GM18861 (cell line): ENCODE results near the gene GAB2.
"Not testable (repeated sequence)": the region's sequence is repeated elsewhere in the genome, so short reads cannot be mapped to it uniquely, and the experiment has no call there.

Experiments used
- ATAC-seq: cut with Tn5 transposase; IDR thresholded peaks from one replicate; pipeline ENCODE4 v1.9.1; 2021; ENCODE audit not compliant: unreplicated experiment

The GAB2 gene

DNA sequence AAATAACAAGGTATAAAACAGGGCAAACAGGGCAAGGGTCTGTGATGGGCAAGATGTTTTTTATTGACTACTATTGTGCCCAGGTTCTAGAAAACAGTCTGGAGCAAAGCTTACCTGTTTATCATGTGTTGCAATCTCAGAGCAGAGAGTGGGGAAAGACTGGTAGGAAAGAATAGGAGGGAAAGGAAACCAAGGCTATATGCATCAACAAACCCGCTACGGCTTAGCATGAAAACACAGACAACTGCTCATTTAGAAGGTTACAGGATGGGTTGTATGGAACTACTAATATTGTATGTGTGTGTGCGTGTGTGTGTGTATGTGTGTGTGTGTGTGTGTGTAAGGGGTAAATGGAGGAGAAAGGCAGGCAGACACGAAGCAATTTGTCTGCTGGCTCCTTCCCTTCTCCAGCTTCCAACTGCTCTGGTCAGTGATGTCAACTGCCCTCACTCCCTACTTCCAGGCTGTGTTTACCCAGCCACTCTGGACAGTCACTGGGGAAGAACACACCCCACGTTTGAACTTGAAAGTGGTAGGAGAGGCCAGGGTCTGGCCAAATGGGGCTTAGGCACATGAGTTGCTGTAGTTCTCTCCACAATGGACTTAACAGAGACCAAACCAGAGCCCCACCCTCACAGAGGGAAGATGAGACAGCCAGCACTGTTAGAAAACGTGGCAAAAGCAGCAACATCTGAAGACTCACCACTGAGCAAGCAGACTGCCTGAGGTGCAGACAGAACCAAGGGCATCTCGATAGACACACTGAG, 47.0 kb downstream of the GAB2 start:
- no peak for ATAC-seq

DNA sequence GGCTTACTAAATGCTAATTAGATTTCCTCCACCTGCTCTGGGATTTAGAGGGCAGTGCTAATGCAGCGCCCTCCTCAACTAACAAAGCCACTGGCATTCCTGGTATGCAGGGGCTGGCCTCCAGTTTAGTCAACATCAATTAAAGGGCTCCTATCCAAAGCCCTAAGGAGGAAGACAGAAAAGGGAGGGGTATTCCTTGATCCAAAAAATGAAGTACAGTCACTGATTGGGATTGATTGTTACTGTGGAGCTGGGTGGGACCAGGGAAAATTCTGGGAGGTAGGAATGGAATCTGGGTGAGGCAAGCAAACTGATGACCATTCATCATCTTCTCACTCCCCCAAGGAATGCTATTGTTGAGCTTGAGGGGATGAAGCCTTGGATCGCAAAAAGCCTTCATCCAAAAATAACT, 52.2 kb downstream of the GAB2 start:
- no peak for ATAC-seq

DNA sequence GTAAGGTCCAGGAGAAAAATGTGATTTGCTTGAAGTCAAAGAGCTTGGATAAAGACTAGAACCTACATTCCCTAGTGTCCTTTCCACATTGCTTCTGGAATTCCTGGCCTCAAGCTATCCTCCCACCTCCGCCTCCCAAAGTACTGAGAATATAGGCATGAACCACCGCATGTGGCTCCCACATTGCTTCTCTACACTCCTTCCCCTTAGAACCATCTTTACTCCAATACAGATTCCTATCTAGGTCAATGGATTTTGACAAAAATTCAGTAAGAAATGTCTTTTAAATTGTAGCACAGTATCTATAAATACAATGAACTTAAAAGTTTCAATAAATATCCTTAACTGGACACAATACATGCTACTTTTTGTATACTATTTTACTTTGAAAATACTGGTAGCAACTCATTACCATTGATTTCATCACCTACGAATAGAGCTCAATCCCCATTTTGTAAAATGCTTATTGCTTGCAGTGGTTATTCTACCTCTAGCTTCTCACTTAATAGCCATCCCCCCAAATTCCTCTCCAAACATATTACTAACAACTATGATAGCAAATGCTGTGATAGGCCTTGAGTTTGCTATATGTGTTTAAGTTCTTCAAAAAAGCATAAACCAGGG, 53.4 kb downstream of the GAB2 start:
- no peak for ATAC-seq

DNA sequence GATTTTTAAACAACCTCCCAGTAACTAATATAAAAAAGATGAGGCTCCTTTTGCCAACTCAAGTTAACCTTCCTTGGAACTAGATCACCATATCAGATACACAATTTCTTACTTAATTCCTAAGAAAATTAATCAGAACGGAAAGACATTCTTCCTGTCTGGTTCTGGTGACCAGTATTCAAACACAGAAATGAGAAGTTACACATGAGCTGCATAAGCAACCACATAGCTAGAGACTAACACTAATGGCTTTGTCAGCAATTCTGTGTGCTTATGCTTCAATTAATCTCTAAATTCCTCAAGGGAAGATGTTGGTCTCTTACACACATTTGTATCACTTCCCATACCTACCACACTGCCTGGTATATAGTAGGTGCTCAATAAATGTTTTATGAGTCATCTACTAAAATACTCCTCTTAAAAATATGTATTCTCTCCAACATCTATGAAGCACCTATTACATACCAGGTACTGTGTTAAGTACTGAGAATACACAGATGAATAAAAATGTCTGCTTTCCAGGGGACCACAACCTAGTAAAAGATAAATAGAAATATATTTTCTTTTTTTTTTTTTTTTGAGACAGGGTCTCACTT, 54.5 kb downstream of the GAB2 start:
- ATAC-seq, result no peak

DNA sequence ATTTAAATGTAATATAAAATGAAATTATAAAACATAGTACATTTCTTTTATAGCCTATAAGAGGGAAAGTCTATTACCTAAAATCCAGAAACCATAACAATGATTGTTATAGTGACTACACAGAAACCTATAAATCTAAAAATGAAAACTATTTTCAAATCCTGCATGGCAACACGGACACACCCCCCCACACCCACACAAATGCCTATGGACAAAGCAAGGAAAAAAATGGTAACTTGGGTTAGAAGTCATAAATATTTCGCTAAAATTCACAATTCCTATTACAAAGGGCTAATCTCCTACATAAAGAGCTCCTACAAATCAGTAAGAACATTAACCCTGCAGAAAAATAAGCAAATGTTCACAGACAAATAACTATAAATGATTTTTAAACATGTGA, 56.4 kb downstream of the GAB2 start:
- ATAC-seq, result no peak

DNA sequence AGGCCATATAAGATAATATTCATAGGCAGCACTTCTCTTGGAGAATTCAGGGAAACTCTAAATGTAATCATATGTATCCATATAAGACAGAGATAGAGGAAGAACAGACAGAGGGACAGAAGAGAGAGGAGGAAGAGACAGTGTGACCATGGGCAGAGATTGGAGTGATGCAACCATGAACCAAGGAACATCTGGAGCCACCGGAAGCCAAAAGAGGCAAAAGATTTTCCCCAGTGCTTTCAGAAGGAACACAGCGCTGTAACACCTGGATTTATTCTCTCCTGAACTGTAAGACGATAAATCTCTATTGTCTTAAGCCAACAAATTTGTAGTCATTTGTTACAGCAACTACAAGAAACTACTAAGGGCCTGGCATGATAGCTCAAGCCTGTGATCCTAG, 57.7 kb downstream of the GAB2 start:
- ATAC-seq, result no peak

DNA sequence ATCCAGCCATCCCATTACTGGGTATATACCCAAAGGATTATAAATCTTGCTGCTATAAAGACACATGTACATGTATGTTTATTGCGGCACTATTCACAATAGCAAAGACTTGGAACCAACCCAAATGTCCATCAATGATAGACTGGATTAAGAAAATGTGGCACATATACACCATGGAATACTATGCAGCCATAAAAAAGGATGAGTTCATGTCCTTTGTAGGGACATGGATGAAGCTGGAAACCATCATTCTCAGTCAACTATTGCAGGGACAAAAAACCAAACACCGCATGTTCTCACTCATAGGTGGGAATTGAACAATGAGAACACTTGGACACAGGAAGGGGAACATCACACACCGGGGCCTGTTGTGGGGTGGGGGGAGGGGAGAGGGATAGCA, 59.7 kb downstream of the GAB2 start:
- not testable (repeated sequence) for ATAC-seq

DNA sequence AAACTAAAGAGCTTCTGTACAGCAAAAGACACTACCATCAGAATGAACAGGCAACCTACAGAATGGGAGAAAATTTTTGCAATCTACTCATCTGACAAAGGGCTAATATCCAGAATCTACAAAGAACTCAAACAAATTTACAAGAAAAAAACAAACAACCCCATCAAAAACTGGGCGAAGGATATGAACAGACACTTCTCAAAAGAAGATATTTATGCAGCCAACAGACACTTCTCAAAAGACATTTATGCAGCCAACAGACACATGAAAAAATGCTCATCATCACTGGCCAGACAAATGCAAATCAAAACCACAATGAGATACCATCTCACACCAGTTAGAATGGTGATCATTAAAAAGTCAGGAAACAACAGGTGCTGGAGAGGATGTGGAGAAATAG, 60.2 kb downstream of the GAB2 start:
- ATAC-seq, result not testable (repeated sequence)

DNA sequence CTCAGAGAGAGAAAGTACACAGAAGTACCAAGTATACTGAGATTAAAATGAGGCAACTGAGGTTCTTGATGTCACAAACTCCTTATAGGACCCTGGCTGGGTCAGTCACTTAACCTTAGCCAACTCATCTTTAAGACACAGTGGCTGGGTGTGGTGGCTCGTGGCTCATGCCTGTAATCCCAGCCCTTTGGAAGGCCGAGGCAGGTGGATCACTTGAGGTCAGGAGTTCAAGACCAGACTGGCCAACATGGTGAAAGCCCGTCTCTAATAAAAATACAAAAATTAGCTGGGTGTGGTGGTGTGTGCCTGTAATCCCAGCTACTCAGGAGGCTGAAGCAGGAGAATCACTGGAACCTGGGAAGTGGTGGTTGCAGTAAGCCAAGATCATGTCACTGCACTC, 61.9 kb downstream of the GAB2 start:
- ATAC-seq, result not testable (repeated sequence)

DNA sequence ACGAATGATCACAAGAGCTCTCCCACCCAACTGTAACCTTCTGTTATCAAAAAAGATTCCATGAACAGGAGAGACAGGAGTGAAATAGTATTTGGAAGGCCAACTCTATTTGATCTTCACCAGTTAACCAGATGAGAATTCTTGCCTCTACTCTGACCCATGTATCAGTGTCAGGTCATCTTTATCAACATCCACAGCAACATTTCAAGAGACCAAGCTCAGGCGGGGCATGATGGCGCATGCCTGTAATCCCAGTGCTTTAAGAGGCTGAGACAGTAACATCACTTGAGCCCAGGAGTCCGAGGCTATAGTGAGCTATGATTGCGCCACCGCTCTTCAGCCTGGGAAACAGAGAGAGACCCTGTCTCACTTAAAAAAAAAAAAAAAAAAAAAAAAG, 62.3 kb downstream of the GAB2 start:
- no peak for ATAC-seq

DNA sequence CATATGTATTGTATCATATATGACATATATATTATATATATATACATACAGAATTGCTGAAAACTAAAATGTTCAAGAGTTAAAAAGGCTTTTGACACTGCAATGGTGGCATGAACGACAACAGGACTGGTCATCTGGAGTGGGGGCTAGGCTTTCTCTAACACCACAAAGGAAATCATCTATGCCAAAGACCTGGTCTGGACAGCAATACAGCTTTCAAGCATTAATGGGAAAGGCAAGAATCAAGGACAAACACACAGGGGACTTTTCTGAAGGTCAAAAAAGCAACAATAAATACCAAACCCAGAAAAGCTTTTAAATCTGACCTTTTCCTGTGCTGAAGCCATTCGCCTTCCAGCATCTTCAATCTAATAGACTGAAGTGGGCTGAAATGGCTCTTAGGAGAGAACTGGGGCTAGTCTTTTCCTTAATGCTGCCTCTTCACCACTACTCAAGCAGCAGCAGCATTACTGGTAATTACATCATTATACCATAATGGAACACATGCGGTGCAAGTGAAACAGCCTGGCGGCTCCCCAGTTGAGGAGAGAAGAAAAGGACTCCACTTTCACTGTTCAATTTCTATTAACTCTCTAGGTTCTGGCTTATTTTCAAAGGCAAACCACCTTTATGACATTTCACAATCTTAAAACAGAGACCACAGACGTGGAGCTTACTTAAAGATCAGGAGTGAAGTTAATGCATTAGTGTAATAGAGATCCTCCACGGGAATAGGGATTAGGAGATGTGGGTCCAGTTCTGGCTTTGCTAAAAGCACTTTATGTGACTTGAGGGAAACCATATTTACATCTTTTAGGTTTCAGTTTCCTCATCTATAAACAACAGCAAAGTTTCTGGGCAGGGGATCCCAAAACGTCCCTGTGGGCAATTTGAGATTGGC, 63.0 kb downstream of the GAB2 start:
- no peak for ATAC-seq

DNA sequence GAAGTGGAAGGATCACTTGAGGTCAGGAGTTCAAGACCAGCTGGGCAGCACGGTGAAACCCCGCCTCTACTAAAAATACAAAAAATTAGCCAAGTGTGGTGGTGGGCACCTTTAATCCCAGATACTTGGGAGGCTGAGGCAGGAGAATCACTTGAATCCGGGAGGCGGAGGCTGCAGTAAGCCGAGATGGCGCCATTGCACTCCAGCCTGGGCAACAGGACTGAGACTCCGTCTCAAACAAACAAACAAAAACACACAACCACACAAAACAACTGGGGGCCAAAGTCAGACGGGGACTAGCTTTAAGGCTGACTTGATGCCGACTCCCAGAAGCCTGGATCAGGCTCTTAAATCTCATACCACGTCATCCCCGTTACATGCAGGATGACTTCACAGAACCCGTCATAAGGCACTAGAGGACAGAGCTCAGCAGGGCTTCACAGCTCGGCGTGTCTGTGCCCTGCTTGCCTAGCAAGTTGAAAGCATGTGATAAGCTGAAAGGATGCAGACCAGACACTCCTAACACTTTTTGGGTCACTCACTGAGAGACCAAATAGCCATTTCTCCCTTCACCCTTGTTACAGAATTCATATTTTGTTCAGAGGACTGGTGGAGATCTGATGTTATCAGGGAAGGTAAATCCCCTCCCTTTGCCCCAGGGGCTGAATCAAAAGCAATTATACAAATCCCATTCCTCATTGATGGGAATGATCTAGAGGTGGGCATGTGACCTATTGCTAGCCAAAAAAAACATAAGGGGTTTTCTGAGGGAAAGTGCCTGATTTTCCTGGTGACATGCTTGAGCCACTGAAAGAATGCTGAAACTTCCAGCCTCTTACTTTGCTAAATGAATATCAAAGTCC, 65.4 kb downstream of the GAB2 start:
- no peak for ATAC-seq

DNA sequence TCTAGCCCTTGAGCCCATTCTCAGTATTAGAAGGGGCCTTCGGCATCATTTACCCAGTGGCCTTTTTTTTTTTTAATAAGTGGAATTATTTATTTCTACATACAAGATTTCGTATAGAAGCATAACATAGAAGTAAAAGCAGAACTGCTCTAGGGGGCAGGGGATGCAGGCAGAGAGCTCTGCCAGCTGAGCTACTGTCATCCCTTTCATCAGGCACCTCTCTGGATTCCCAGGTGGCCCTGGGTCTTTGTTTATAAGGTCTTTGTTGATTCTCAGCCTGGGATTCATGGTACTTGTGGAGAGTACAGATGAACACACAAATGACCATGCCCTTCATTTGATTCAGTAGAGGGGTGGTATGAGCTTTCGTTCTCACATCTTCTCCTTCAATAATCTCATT, 66.4 kb downstream of the GAB2 start:
- no peak for ATAC-seq

DNA sequence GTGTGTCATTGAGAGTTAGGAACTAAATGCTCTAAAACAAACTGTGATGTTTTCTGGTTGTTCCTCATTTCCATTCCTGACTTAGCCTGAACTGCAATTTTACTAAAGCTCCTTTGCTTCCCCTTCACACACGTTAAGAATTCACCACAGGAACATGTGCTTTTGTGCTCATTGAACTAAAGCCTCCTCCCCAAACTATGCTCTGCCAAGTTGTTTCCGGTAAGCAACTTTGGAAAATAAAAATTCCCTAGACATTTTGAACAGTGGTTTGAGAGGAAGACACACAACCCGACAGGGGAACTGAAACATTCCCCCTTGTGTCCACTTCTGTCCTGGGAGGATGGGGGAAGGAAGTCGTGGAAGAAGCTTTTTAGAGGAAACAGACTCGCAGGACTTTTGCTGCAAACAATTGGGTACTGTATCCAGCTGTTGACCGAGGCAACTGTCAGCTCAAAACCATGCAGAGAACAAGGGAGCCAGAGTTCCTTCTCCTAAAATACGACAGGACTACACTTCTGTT, 66.9 kb downstream of the GAB2 start:
- no peak for ATAC-seq

DNA sequence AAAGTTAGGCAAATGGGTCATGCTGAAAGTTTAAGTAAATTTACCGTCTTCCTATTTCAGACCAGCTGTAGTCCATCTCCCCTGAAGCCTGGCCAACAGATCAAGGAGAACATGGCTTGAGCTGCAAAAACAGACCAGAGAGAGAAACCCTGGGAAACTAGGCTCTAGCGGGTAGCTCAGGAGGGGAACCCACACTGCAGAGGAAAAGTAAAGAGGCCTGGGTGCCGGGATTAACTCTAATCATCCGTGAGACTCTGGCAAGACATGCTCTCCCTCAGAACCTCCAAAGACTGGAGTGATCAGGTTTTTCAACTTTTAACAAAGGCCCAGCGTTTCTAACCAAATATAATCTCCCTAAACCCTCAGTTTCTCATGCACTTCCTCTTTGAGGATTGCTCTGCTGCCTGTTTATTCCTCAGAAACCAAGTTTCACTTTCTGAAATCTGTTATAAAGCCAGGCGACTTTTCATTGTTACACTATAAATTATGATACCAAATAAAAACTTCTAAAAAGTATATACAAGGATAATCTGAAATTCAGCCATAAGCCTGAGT, 67.5 kb downstream of the GAB2 start:
- no peak for ATAC-seq

DNA sequence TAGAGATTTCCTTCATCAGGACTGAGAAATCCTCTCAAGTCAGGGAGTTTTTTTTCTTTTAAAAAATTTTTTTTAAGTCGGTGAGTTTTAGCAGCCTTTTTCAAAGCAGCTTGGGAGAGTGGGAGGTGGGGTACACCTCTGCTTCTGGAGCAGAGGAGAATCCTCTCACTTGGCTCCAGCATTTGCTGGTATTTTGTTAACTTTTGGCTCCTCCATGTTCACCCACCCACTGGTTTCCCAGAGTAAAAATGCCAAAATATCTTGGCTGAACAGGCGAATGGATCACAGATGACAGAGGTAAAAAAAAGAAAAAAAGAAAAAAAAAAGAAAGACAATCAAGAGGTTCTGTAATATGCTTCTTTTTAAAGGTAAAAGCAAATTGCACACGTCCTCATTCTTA, 68.0 kb downstream of the GAB2 start:
- ATAC-seq, result no peak

DNA sequence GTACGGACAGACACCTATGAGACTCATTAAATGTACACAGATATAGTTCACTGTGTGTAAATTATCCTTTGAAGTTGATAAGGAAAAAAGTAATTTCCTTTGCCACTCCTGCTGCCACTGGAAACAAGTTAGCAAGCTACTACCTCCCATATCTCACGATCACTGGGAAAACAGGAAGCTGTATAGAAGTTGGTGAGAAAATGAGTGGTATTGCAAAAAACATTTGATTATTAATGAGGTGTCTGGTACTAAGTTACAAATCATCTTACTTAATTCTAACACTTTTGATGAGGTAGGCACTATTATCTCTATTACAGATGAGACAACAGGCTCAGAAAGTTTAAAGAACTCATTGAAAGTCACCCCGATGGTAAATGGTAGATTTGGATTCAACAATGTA, 68.5 kb downstream of the GAB2 start:
- ATAC-seq, result no peak

DNA sequence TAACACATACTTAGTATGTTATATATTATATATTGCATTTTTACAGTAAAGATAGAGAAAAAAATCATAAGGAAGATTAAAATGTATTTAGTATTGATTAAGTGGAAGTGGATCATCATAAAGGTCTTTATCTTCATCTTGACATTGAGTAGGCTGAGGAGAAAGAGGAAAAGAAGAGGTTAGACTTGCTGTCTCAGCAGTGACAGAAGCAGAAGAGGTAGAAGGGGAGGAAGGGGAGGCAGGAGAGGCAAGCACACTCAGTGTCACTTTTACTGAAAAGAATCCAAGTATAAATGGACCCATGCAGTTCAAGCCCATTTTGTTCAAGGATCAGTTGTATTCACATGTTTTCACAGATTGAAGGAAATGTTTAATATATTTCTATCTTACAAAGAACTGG, 69.7 kb downstream of the GAB2 start:
- no peak for ATAC-seq

DNA sequence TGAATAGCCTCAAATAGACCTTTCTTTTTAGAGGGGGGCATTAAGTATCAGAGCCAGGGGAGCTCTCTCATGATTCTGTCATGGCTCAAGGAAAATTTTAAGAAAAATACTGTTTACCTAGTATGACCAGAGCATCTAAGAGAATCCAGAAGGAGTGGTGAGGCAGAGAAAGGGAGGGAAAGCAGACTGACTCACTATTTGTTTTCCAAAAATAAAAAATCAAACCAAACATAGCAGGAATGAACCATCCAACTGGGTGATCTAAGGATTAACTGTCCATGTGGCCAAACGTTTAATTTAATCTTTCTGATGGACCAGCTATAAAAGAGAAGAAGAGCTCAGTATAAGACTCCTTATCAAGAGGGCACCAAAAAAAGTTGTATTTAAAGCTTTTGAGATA, 70.8 kb downstream of the GAB2 start:
- no peak for ATAC-seq

DNA sequence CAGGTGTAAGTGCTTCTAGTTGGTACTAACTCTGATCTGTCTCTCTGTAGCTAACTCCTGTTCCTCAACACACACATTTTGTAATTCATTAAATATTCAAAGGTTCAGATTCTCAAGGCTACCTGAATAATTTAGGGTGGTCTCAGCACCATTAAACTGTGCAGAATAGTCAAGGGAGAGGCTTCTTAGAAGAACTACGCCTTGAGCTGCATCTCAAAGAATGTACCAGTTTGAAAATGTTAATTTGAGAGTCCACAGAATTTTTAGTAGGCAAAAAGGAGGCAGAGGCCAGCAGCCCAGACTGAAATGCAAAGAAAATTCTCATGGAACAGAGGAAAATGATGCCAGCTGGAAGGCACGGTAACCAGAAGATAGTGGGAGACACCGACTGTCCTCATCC, 72.2 kb downstream of the GAB2 start:
- ATAC-seq, result no peak
